GM21717 (cell line): ENCODE measurements around the gene DGCR8.

Experiments
- ATAC-seq: cut with Tn5 transposase; IDR thresholded peaks from one replicate; pipeline ENCODE4 v1.9.1; 2021; ENCODE audit warnings: mild to moderate bottlenecking, moderate library complexity; ENCODE audit not compliant: unreplicated experiment

Gene DGCR8

GRCh38 chr22:20079745-20080444, at the start of gene DGCR8:
Gene DGCR8, plus strand, starts transcription at chr22:20080241. Its CDS starts 5,723 bp downstream, at chr22:20085964.
- peak; percentile 62 for ATAC-seq

GRCh38 chr22:20031732-20032406, 48.2 kb upstream of the DGCR8 start:
- no peak for ATAC-seq

GRCh38 chr22:20032407-20032991, 47.5 kb upstream of the DGCR8 start:
- ATAC-seq, result no peak

GRCh38 chr22:20033045-20033706, 46.9 kb upstream of the DGCR8 start:
- no peak for ATAC-seq

GRCh38 chr22:20034143-20034542, 45.9 kb upstream of the DGCR8 start:
- ATAC-seq, result no peak

- no peak for ATAC-seq
Observed at GRCh38 chr22:20035375-20036083, 44.5 kb upstream of the DGCR8 start.

GRCh38 chr22:20036084-20036482, 44.0 kb upstream of the DGCR8 start:
- ATAC-seq, result no peak

- ATAC-seq, result no peak
Observed at GRCh38 chr22:20036535-20037392, 43.3 kb upstream of the DGCR8 start.

GRCh38 chr22:20037419-20037818, 42.6 kb upstream of the DGCR8 start:
- no peak for ATAC-seq

- no peak for ATAC-seq
Observed at GRCh38 chr22:20038574-20038973, 41.5 kb upstream of the DGCR8 start.

GRCh38 chr22:20039683-20040325, 40.2 kb upstream of the DGCR8 start:
- ATAC-seq, result no peak

GRCh38 chr22:20040327-20041200, 39.5 kb upstream of the DGCR8 start:
- no peak for ATAC-seq

- no peak for ATAC-seq
Observed at GRCh38 chr22:20043057-20043996, 36.7 kb upstream of the DGCR8 start.

- no peak for ATAC-seq
Observed at GRCh38 chr22:20043997-20044342, 36.1 kb upstream of the DGCR8 start.

GRCh38 chr22:20044495-20045151, 35.4 kb upstream of the DGCR8 start:
- no peak for ATAC-seq

- ATAC-seq, result no peak
Observed at GRCh38 chr22:20046730-20047129, 33.3 kb upstream of the DGCR8 start.

- ATAC-seq, result no peak
Observed at GRCh38 chr22:20051927-20052308, 28.1 kb upstream of the DGCR8 start.
